Mesenchymal stem cell (in vitro differentiated cells and primary cell): ENCODE data around the gene CIAO2B.

ENCODE experiments used
- DNase-seq: peaks from one replicate; pipeline ENCODE4 v3.0.0-alpha.2; 2013
- H2AFZ ChIP-seq: one replicate; pipeline ENCODE4 v1.6.1; 2013; ENCODE audit warnings: low read depth, mild to moderate bottlenecking, control low read depth, inconsistent platforms, low read length, moderate library complexity
- H2AK5ac ChIP-seq: 2 replicates; pipeline ENCODE4 v1.6.1; 2013; ENCODE audit warnings: low read length, moderate library complexity, mild to moderate bottlenecking, inconsistent platforms; ENCODE audit not compliant: severe bottlenecking
- H2BK120ac ChIP-seq: one replicate; pipeline ENCODE4 v1.6.1; 2013; ENCODE audit warnings: low read depth, mild to moderate bottlenecking, inconsistent platforms, low read length, moderate library complexity
- H2BK12ac ChIP-seq, 2 experiments: one replicate each; pipeline ENCODE4 v1.6.1; 2013; ENCODE audit warnings: inconsistent platforms in 2 of 2, low read length in 2 of 2, mild to moderate bottlenecking in 2 of 2, moderate library complexity in 2 of 2, control low read depth in 1 of 2
- H2BK15ac ChIP-seq: one replicate; pipeline ENCODE4 v1.6.1; 2013; ENCODE audit warnings: mild to moderate bottlenecking, low read depth, inconsistent platforms; ENCODE audit not compliant: poor library complexity, severe bottlenecking
- H2BK5ac ChIP-seq: 2 replicates; pipeline ENCODE4 v1.6.1; 2013; ENCODE audit warnings: low read depth, mild to moderate bottlenecking, low read length, control low read depth, inconsistent platforms; ENCODE audit not compliant: poor library complexity, severe bottlenecking
- H3K14ac ChIP-seq, 2 experiments: one replicate each; pipeline ENCODE4 v1.6.1; 2013; ENCODE audit warnings: inconsistent platforms in 2 of 2, low read length in 2 of 2, control low read depth in 1 of 2, mild to moderate bottlenecking in 1 of 2, moderate library complexity in 1 of 2
- H3K18ac ChIP-seq, 2 experiments: one replicate each; pipeline ENCODE4 v1.6.1; 2013; ENCODE audit warnings: inconsistent platforms in 2 of 2, low read length in 2 of 2, control low read depth in 1 of 2, low read depth in 1 of 2, mild to moderate bottlenecking in 1 of 2
- H3K23ac ChIP-seq, 2 experiments: one replicate each; pipeline ENCODE4 v1.6.1; 2013; ENCODE audit warnings: inconsistent platforms in 2 of 2, low read length in 2 of 2, mild to moderate bottlenecking in 2 of 2, moderate library complexity in 2 of 2, control low read depth in 1 of 2
- H3K27ac ChIP-seq: 2 replicates; pipeline ENCODE4 v1.5.1; 2013; ENCODE audit warnings: mild to moderate bottlenecking, moderate library complexity, low read length, control low read depth, inconsistent platforms; ENCODE audit not compliant: poor library complexity, severe bottlenecking
- H3K27me3 ChIP-seq, 2 experiments: 2 replicates each; pipeline versions ENCODE4 v1.6.1 to v1.7.0; 2013; ENCODE audit warnings: low read length in 2 of 2, mild to moderate bottlenecking in 2 of 2, moderate library complexity in 2 of 2, control low read depth in 1 of 2, inconsistent platforms in 1 of 2; ENCODE audit not compliant: control insufficient read depth in 1 of 2, insufficient read depth in 1 of 2
- H3K36me3 ChIP-seq, 2 experiments: 2 replicates each; pipeline versions ENCODE4 v1.6.1 to v1.7.0; 2013; ENCODE audit warnings: low read length in 2 of 2, control low read depth in 1 of 2, inconsistent platforms in 1 of 2, low read depth in 1 of 2, mild to moderate bottlenecking in 1 of 2; ENCODE audit not compliant: insufficient read depth in 2 of 2, control insufficient read depth in 1 of 2
- H3K4ac ChIP-seq, 2 experiments: one replicate each; pipeline ENCODE4 v1.6.1; 2013; ENCODE audit warnings: inconsistent platforms in 2 of 2, low read length in 2 of 2, mild to moderate bottlenecking in 2 of 2, moderate library complexity in 2 of 2, control low read depth in 1 of 2, low read depth in 1 of 2
- H3K4me1 ChIP-seq: 2 replicates; pipeline ENCODE4 v1.6.1; 2013; ENCODE audit warnings: low read depth, low read length, control low read depth; ENCODE audit not compliant: control insufficient read depth, insufficient read depth
- H3K4me2 ChIP-seq: 2 replicates; pipeline ENCODE4 v1.6.1; 2013; ENCODE audit warnings: low read length, mild to moderate bottlenecking, inconsistent platforms; ENCODE audit not compliant: poor library complexity, severe bottlenecking
- H3K4me3 ChIP-seq, 2 experiments: 2 replicates each; pipeline versions ENCODE4 v1.5.1 to v1.7.0; 2013; ENCODE audit warnings: low read length in 2 of 2, mild to moderate bottlenecking in 2 of 2, control low read depth in 1 of 2, low read depth in 1 of 2; ENCODE audit not compliant: insufficient read depth in 1 of 2
- H3K79me1 ChIP-seq: replicated peaks from 2 replicates; pipeline ENCODE4 v1.6.1; 2013; ENCODE audit warnings: mild to moderate bottlenecking, control low read depth, low read length, inconsistent platforms; ENCODE audit not compliant: poor library complexity, severe bottlenecking
- H3K9ac ChIP-seq: 2 replicates; pipeline ENCODE4 v1.7.0; 2013; ENCODE audit warnings: mild to moderate bottlenecking, low read length, moderate library complexity
- H3K9me3 ChIP-seq: 2 replicates; pipeline ENCODE4 v1.7.0; 2013; ENCODE audit warnings: mild to moderate bottlenecking, low read length; ENCODE audit not compliant: control insufficient read depth
- H4K8ac ChIP-seq: one replicate; pipeline ENCODE4 v1.6.1; 2013; ENCODE audit warnings: inconsistent platforms, mild to moderate bottlenecking, low read length, moderate library complexity
- H4K91ac ChIP-seq: one replicate; pipeline ENCODE4 v1.6.1; 2013; ENCODE audit warnings: mild to moderate bottlenecking, low read length, inconsistent platforms
- WGBS: methylation state at CpG from one replicate; pipeline ENCODE4 v1.1.7; 2013; ENCODE audit warnings: mixed read lengths; 5-methylcytosine and 5-hydroxymethylcytosine counted together

Gene CIAO2B

DNA sequence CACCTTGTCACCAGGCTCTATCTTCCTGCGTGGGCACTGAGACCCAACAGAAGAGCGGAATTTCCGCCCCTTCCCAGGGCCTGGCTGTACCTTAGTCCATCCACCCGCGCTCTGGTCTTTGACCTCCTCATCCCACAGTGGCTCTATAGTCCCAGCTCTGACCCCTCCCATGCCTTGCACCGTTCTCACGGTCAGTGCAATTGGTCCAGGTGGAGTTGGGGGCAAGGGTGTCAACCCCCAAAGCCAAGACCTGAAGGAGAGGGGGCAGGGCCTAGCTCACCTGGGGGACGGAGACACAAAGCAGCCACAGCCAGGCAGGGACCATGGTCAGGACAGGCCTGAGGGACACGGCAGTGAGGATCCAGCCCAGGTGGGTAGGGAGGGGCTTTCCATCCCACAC, 16.5 kb downstream of the CIAO2B start:
- H2AFZ ChIP-seq, result no peak overlapping the region
- H2BK5ac ChIP-seq, result no peak overlapping the region
- no peak overlapping the region for H3K4ac ChIP-seq
- H3K9ac ChIP-seq, result no peak overlapping the region
- H3K36me3 ChIP-seq, result peaks cover 0 to 9% of the 10 kb centered on the region in 2 experiments
- no peak overlapping the region for H3K14ac ChIP-seq
- H3K27me3 ChIP-seq, result peaks cover 20 to 81% of the 10 kb centered on the region in 2 experiments
- no peak overlapping the region for H3K27ac ChIP-seq
- no peaks in the 10 kb centered on the region for H3K9me3 ChIP-seq
- H2AK5ac ChIP-seq, result peak overlapping the region; percentile 5
- H3K4me2 ChIP-seq, result no peak overlapping the region
- H2BK120ac ChIP-seq, result no peak overlapping the region
- no peak overlapping the region for H4K91ac ChIP-seq
- no peak overlapping the region for H3K4me3 ChIP-seq
- no peak overlapping the region for H2BK15ac ChIP-seq
- H2BK12ac ChIP-seq, result no peak overlapping the region
- no peak overlapping the region for H3K18ac ChIP-seq
- no peaks in the 10 kb centered on the region for H3K79me1 ChIP-seq
- DNase-seq, result no peak
- H3K23ac ChIP-seq, result no peak overlapping the region
- WGBS, result 93% methylated on average over 7 of the region's 9 CpGs
- no peak overlapping the region for H4K8ac ChIP-seq
- H3K4me1 ChIP-seq, result peaks cover 26% of the 10 kb centered on the region

- Histone ChIP-seq H3K4me2 (no peak overlapping the region), H3K4me1 (peaks cover 25% of the 10 kb centered on the region), H4K91ac (no peak overlapping the region)
These were observed 17.7 kb downstream of the CIAO2B start for GRCh38 chr16:66916518-66916917.

GRCh38 chr16:66915041-66915440, 19.2 kb downstream of the CIAO2B start:
- no peak overlapping the region for H2BK15ac ChIP-seq
- no peak overlapping the region for H2AK5ac ChIP-seq
- H3K36me3 ChIP-seq, result no peaks in the 10 kb centered on the region
- no peaks in the 10 kb centered on the region for H3K9me3 ChIP-seq
- no peak overlapping the region for H3K27ac ChIP-seq
- H4K8ac ChIP-seq, result no peak overlapping the region
- no peak overlapping the region for H2AFZ ChIP-seq
- no peak overlapping the region for H2BK5ac ChIP-seq
- H4K91ac ChIP-seq, result no peak overlapping the region
- H3K23ac ChIP-seq, result no peak overlapping the region
- no peak overlapping the region for H3K18ac ChIP-seq
- peaks cover 12 to 75% of the 10 kb centered on the region in 2 experiments for H3K27me3 ChIP-seq
- no peak for DNase-seq
- no peaks in the 10 kb centered on the region for H3K79me1 ChIP-seq
- no peak overlapping the region for H2BK12ac ChIP-seq
- H3K9ac ChIP-seq, result no peak overlapping the region
- no peak overlapping the region for H3K4me3 ChIP-seq
- H3K4me1 ChIP-seq, result peaks cover 21% of the 10 kb centered on the region
- H3K14ac ChIP-seq, result no peak overlapping the region
- H2BK120ac ChIP-seq, result no peak overlapping the region
- H3K4ac ChIP-seq, result no peak overlapping the region
- 90% methylated on average over 2 of the region's 7 CpGs for WGBS
- H3K4me2 ChIP-seq, result no peak overlapping the region

More at GRCh38 chr16:66916518-66916917, 17.7 kb downstream of the CIAO2B start:
- Histone ChIP-seq H3K4ac (no peak overlapping the region), H3K18ac (no peak overlapping the region), H3K9me3 (no peaks in the 10 kb centered on the region), H2AFZ (no peak overlapping the region), H3K23ac (no peak overlapping the region), H3K36me3 (peaks cover 0 to 1% of the 10 kb centered on the region in 2 experiments), H3K27ac (no peak overlapping the region), H3K14ac (no peak overlapping the region), H3K4me3 (no peak overlapping the region), H2BK12ac (no peak overlapping the region), H2BK120ac (no peak overlapping the region), H3K9ac (no peak overlapping the region), H2AK5ac (no peak overlapping the region), H3K27me3 (peaks cover 20 to 79% of the 10 kb centered on the region in 2 experiments), H2BK15ac (no peak overlapping the region), H2BK5ac (no peak overlapping the region), H4K8ac (no peak overlapping the region), H3K79me1 (no peaks in the 10 kb centered on the region)
- no peak for DNase-seq
- 86% methylated on average over 6 of the region's 6 CpGs for WGBS

GRCh38 chr16:66914541-66914940, 19.7 kb downstream of the CIAO2B start:
- Histone ChIP-seq H4K8ac (no peak overlapping the region), H3K27ac (no peak overlapping the region), H3K79me1 (no peaks in the 10 kb centered on the region), H2BK12ac (no peak overlapping the region), H3K4ac (no peak overlapping the region), H3K23ac (no peak overlapping the region), H3K36me3 (no peaks in the 10 kb centered on the region), H3K27me3 (peaks cover 12 to 71% of the 10 kb centered on the region in 2 experiments), H2AFZ (no peak overlapping the region), H3K4me1 (peaks cover 16% of the 10 kb centered on the region), H2BK120ac (no peak overlapping the region), H4K91ac (no peak overlapping the region), H3K4me2 (no peak overlapping the region), H3K14ac (no peak overlapping the region), H3K4me3 (no peak overlapping the region), H3K18ac (no peak overlapping the region), H3K9ac (no peak overlapping the region), H2BK5ac (no peak overlapping the region), H2AK5ac (no peak overlapping the region), H2BK15ac (no peak overlapping the region), H3K9me3 (no peaks in the 10 kb centered on the region)
- DNase-seq, result no peak
- WGBS, result over 99% methylated on average over 4 of the region's 7 CpGs
